ENCODE data around the gene DDX17.

DDX17 gene

DNA sequence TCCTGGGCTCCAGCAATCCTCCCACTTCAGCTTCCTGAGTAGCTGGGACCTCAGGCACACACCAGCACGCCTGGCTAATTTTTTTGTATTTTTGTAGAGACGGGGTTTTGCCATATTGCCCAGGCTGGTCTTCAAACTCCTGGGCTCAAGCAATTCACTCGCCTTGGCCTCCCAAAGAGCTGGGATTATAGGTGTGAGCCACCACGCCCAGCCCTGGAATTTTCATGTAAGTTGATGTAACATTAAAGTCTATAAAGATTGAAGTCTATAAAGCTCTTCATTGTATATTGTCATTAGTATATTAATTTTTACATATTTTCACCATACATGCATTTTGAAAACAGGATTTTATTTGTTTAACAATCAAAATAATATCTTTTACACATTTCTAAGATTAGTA is 12.5 kb upstream of the DDX17 start:
- Histone ChIP-seq H3K9me3 (ENCODE audit: control insufficient read depth, low read length) (no peaks in the 10 kb centered on the region), H3K27me3 (ENCODE audit: control insufficient read depth, insufficient read depth, low read length, poor library complexity, severe bottlenecking) (no peaks in the 10 kb centered on the region), H3K27ac (ENCODE audit: insufficient read depth, low read depth, low read length, poor library complexity, severe bottlenecking) (no peak overlapping the region), H3K4me3 (ENCODE audit: insufficient read depth, low read depth, low read length) (no peak overlapping the region), H3K4me1 (ENCODE audit: control insufficient read depth, insufficient read depth, low read length) (no peaks in the 10 kb centered on the region), H3K36me3 (ENCODE audit: control insufficient read depth, insufficient read depth, low read length) (no peaks in the 10 kb centered on the region)
- 86 to 88% methylated on average over 4 of the region's 4 CpGs for WGBS, 2 experiments

DNA sequence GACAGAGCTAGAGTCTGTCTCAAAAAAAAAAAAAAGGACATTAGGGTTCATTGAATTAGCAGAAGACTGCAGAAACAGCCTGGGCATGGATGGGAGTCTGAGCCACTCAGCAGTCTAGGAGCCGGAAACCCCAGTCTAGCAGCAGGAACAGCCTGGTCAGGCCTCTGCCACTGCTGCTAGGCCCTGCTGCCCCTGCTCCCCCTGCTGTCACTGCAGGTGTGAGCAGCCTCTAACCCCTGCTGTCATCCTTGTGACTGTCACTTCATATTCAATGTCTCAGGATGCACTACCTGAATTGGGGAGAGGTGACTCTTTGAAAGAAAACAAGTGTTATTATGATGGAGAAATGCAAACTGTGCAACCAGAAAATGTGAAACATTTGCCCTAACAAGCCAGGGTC is 7.0 kb upstream of the DDX17 start:
- Histone ChIP-seq H3K4me1 (ENCODE audit: control insufficient read depth, insufficient read depth, low read length) (no peaks in the 10 kb centered on the region), H3K36me3 (ENCODE audit: control insufficient read depth, insufficient read depth, low read length) (no peaks in the 10 kb centered on the region), H3K4me3 (ENCODE audit: insufficient read depth, low read depth, low read length) (no peak overlapping the region), H3K27ac (ENCODE audit: insufficient read depth, low read depth, low read length, poor library complexity, severe bottlenecking) (no peak overlapping the region), H3K27me3 (ENCODE audit: control insufficient read depth, insufficient read depth, low read length, poor library complexity, severe bottlenecking) (no peaks in the 10 kb centered on the region), H3K9me3 (ENCODE audit: control insufficient read depth, low read length) (no peaks in the 10 kb centered on the region)
- 64 to 71% methylated on average over 1 of the region's 1 CpG for WGBS, 2 experiments

DNA sequence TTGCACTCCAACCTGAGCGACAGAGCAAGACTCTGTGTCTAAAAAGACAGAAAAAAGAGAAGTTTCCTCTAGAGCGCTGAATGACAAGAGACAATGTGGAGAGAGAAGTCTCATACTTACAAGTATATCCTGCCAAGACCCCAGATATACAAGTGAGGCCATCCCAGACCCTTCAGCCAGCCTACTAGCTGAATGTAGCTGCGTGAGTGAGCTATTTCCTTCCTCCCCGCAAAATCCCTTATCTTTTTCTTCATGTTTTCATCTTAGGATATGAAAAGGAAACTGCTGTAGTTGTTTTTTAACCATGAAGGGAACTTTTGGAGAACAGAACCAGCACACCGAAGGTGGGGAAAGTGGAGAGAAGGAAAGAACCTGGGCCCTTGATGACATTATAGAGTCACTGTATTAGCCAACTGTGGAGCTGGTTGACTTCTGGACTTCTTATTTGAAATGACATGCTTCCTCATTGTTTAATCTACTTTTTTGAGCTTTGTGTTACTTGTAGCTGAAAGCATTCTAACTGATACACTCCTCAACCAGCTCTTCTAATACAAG is 4.4 kb upstream of the DDX17 start:
- no peaks in the 10 kb centered on the region for H3K36me3 ChIP-seq (ENCODE audit: control insufficient read depth, insufficient read depth, low read length)
- no peak overlapping the region for H3K27ac ChIP-seq (ENCODE audit: insufficient read depth, low read depth, low read length, poor library complexity, severe bottlenecking)
- H3K4me1 ChIP-seq (ENCODE audit: control insufficient read depth, insufficient read depth, low read length), result peaks cover 3% of the 10 kb centered on the region
- no peak overlapping the region for H3K4me3 ChIP-seq (ENCODE audit: insufficient read depth, low read depth, low read length)
- 91 to 97% methylated on average over 4 to 5 of the region's 5 CpGs for WGBS, 2 experiments
- H3K27me3 ChIP-seq (ENCODE audit: control insufficient read depth, insufficient read depth, low read length, poor library complexity, severe bottlenecking), result no peaks in the 10 kb centered on the region
- no peaks in the 10 kb centered on the region for H3K9me3 ChIP-seq (ENCODE audit: control insufficient read depth, low read length)

DNA sequence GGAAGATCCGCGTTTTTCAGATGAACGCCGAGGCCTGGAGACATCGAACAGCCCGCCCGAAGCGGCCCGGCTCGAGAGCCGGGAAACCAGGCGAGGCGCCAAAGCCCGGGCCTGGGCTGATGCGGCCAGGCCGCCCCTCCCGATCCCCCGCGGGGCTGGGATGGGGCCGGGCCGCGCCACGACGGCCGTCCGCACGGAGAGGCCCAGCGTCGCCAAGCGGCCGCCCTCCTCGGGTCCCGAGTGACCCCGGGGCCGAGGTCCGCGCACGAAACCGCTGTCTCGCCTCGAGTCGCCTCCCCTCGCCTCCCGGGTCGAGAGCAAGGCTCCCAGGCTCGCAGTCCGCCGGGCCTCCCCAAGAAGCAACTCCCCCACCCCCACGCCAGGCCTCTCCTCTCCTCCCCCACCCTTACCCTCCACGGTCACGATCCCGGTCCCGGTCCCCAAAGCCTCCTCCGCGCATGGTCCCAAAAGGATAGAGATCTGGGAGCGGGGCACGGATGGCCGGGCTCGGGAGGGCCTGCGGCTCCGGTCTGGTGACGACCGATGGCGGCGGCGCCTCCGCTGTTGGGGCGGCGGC is 482 bp downstream of the DDX17 start:
- peak overlapping the region; percentile 100 for H3K27ac ChIP-seq (ENCODE audit: insufficient read depth, low read depth, low read length, poor library complexity, severe bottlenecking)
- H3K4me1 ChIP-seq (ENCODE audit: control insufficient read depth, insufficient read depth, low read length), result peaks cover 3% of the 10 kb centered on the region
- H3K36me3 ChIP-seq (ENCODE audit: control insufficient read depth, insufficient read depth, low read length), result peaks cover 15% of the 10 kb centered on the region
- H3K9me3 ChIP-seq (ENCODE audit: control insufficient read depth, low read length), result no peaks in the 10 kb centered on the region
- H3K27me3 ChIP-seq (ENCODE audit: control insufficient read depth, insufficient read depth, low read length, poor library complexity, severe bottlenecking), result no peaks in the 10 kb centered on the region
- 0 to 1% methylated on average over 69 of the region's 69 CpGs for WGBS, 2 experiments
- H3K4me3 ChIP-seq (ENCODE audit: insufficient read depth, low read depth, low read length), result peak overlapping the region; percentile 87

DNA sequence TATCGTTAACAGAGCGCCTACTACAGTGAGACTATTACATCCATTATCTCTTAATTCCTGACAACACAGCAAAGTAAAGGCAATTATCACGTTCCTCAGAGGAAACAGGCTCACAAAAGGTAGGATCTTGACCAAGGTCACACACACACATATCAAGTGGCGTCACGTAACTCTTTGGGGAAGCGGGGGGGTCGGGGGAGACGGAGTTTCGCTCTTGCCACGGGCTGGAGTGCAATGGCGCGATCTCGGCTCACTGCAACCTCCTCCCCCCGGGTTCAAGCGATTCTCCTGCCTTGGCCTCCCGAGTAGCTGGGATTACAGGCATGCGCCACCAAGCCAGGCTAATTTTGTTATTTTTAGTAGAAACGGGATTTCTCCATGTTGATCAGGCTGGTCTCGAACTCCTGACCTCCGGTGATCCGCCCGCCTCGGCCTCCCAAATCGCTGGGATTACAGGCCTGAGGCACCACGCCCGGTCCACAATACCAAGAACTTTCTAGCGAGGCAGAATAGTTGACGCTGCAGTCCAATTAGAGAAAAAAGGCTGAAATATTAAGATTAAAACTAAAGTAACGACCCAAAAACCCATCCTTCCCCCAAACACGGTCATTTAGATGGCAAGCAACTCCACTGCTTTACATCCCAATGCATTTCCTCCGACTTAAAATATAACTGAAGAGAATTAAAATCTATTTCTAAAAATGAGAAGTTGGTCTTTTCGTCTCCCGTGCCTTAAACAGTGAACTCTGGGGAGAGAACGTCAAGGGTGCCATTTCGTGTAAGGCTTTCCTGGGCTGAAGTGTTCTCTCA is 1.2 kb downstream of the DDX17 start:
- H3K27ac ChIP-seq (ENCODE audit: insufficient read depth, low read depth, low read length, poor library complexity, severe bottlenecking), result peak overlapping the region; percentile 100
- H3K27me3 ChIP-seq (ENCODE audit: control insufficient read depth, insufficient read depth, low read length, poor library complexity, severe bottlenecking), result no peaks in the 10 kb centered on the region
- no peaks in the 10 kb centered on the region for H3K9me3 ChIP-seq (ENCODE audit: control insufficient read depth, low read length)
- 1 to 2% methylated on average over 32 to 35 of the region's 35 CpGs for WGBS, 2 experiments
- peaks cover 15% of the 10 kb centered on the region for H3K36me3 ChIP-seq (ENCODE audit: control insufficient read depth, insufficient read depth, low read length)
- peak overlapping the region; percentile 87 for H3K4me3 ChIP-seq (ENCODE audit: insufficient read depth, low read depth, low read length)
- H3K4me1 ChIP-seq (ENCODE audit: control insufficient read depth, insufficient read depth, low read length), result peaks cover 3% of the 10 kb centered on the region

DNA sequence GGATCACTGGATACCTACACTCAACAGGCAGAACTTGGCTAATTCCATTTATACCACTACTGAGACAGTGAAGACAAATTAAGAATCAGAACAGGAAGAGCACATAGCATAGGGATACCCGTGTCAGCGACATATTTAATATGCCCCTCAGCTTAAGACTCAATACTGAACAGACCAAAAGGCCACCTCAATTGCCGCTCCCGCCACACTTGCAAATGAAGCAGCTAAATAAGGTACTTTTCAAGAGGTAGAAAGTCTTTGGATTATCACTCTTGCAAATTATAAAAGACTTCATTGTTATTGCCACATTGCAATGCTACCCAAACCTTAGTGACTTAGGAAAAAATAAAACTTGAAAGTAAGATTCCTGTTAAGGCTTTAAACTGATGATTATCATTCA is 3.1 kb downstream of the DDX17 start:
- H3K4me1 ChIP-seq (ENCODE audit: control insufficient read depth, insufficient read depth, low read length), result peaks cover 3% of the 10 kb centered on the region
- H3K27me3 ChIP-seq (ENCODE audit: control insufficient read depth, insufficient read depth, low read length, poor library complexity, severe bottlenecking), result no peaks in the 10 kb centered on the region
- H3K4me3 ChIP-seq (ENCODE audit: insufficient read depth, low read depth, low read length), result peak overlapping the region; percentile 87
- 80 to 85% methylated on average over 4 of the region's 4 CpGs for WGBS, 2 experiments
- H3K27ac ChIP-seq (ENCODE audit: insufficient read depth, low read depth, low read length, poor library complexity, severe bottlenecking), result no peak overlapping the region
- H3K9me3 ChIP-seq (ENCODE audit: control insufficient read depth, low read length), result no peaks in the 10 kb centered on the region
- H3K36me3 ChIP-seq (ENCODE audit: control insufficient read depth, insufficient read depth, low read length), result peaks cover 31% of the 10 kb centered on the region

DNA sequence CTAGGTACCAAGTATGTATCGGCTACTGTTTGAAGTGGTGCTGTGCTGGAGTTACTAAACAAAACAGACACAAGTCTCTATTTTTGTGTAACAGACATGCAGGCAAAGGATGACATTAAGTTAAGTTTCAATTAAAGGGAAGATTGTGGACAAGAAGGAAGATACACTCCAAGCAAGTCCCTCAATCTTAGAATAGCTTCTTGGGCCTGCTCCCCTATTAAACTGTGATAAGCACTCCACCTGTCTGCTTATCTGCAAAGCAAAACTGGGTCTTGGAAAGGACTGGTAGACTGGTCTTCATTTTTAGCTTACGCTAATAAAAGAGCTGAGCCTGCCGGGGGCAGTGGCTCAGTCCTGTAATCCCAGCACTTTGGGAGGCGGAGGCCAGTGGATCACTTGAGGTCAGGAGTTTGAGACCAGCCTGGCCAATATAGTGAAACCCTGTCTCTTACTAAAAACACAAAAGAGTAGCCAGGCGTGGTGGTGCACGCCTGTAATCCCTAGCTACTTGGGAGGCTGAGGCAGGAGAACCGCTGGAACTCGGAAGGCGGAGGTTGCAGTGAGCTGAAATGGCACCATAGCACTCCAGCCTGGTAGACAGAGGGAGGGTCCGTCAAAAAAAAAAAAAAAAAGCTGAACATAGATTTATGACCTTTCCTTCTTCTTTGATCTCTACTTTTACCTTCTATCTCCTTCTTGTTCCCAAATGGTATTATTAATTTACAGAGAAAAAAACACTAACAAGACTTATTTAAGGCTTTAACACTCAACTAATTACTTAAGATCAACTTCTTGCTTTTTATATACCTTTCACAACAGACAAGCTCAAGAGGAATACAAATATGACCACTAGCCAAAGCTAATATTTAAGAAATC is 4.1 kb downstream of the DDX17 start:
- Histone ChIP-seq H3K27ac (ENCODE audit: insufficient read depth, low read depth, low read length, poor library complexity, severe bottlenecking) (no peak overlapping the region), H3K36me3 (ENCODE audit: control insufficient read depth, insufficient read depth, low read length) (peaks cover 31% of the 10 kb centered on the region), H3K9me3 (ENCODE audit: control insufficient read depth, low read length) (no peaks in the 10 kb centered on the region), H3K4me3 (ENCODE audit: insufficient read depth, low read depth, low read length) (no peak overlapping the region), H3K4me1 (ENCODE audit: control insufficient read depth, insufficient read depth, low read length) (peaks cover 3% of the 10 kb centered on the region), H3K27me3 (ENCODE audit: control insufficient read depth, insufficient read depth, low read length, poor library complexity, severe bottlenecking) (no peaks in the 10 kb centered on the region)
- 95 to 97% methylated on average over 10 of the region's 10 CpGs for WGBS, 2 experiments

DNA sequence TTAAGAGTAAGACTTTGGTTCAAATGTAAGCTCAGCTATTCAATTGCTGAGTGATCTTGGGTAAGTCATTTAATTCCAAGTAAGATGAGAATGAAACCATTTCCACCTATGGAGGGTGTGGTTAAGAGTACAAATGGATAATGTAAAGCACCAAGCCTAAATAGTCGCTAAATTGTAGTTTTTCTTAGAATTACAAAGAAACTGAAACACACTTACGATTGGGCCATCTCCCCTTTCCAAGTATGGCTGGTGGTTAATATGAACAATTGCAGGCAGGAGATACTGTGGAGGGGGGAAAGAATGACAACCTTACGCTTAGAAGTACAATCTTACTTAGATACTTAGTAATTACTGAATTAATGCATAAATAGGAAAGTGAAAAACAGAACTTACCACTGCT is 8.2 kb downstream of the DDX17 start:
- Histone ChIP-seq H3K4me1 (ENCODE audit: control insufficient read depth, insufficient read depth, low read length) (no peaks in the 10 kb centered on the region), H3K9me3 (ENCODE audit: control insufficient read depth, low read length) (no peaks in the 10 kb centered on the region), H3K27ac (ENCODE audit: insufficient read depth, low read depth, low read length, poor library complexity, severe bottlenecking) (no peak overlapping the region), H3K36me3 (ENCODE audit: control insufficient read depth, insufficient read depth, low read length) (peaks cover 66% of the 10 kb centered on the region), H3K4me3 (ENCODE audit: insufficient read depth, low read depth, low read length) (no peak overlapping the region), H3K27me3 (ENCODE audit: control insufficient read depth, insufficient read depth, low read length, poor library complexity, severe bottlenecking) (no peaks in the 10 kb centered on the region)
- WGBS, 2 experiments, result 97 to 100% methylated on average over 2 of the region's 3 CpGs

DNA sequence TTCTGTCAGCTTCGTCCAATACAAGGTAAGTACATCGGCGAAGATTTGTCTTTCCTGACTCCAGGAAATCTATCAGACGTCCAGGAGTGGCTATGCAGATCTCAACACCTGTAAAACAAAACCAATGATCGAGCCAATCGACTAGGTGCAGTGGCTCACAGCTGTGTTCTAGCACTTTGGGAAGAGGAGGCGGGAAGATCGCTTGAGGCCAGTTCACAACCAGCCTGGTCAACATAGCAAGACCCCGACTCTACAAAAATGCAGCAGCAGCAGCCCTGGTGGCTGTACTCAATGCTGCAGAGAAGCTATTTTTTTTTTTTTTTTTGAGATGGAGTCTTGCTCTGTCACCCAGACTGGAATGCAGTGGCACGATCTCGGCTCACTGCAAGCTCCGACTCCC is 11.2 kb downstream of the DDX17 start:
- H3K27me3 ChIP-seq (ENCODE audit: control insufficient read depth, insufficient read depth, low read length, poor library complexity, severe bottlenecking), result no peaks in the 10 kb centered on the region
- no peaks in the 10 kb centered on the region for H3K9me3 ChIP-seq (ENCODE audit: control insufficient read depth, low read length)
- no peak overlapping the region for H3K27ac ChIP-seq (ENCODE audit: insufficient read depth, low read depth, low read length, poor library complexity, severe bottlenecking)
- WGBS, 2 experiments, result 96% methylated on average over 12 of the region's 12 CpGs
- H3K36me3 ChIP-seq (ENCODE audit: control insufficient read depth, insufficient read depth, low read length), result peaks cover 72% of the 10 kb centered on the region
- no peaks in the 10 kb centered on the region for H3K4me1 ChIP-seq (ENCODE audit: control insufficient read depth, insufficient read depth, low read length)
- H3K4me3 ChIP-seq (ENCODE audit: insufficient read depth, low read depth, low read length), result no peak overlapping the region

DNA sequence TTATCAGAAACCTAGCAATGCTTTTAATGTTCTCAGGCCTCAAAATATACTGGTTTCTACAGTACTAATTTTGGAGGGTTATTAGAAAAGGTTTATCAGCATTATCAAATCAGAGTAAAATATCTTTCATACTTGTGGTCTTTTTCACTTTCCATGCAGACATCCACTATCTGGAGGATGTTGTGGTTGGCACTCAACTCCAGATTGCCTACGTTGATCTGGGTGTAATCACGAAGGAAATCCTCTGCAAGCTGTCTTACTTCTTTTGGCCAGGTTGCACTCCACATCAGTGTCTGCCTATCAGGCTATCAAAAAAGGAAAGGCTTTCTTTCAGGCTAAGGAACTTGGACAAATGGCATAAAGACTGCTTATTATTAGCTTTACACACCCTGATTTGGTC is 11.6 kb downstream of the DDX17 start:
- H3K27ac ChIP-seq (ENCODE audit: insufficient read depth, low read depth, low read length, poor library complexity, severe bottlenecking), result no peak overlapping the region
- peaks cover 75% of the 10 kb centered on the region for H3K36me3 ChIP-seq (ENCODE audit: control insufficient read depth, insufficient read depth, low read length)

More for the DNA sequence above, 11.6 kb downstream of the DDX17 start:
- Histone ChIP-seq H3K4me1 (ENCODE audit: control insufficient read depth, insufficient read depth, low read length) (no peaks in the 10 kb centered on the region), H3K27me3 (ENCODE audit: control insufficient read depth, insufficient read depth, low read length, poor library complexity, severe bottlenecking) (no peaks in the 10 kb centered on the region), H3K9me3 (ENCODE audit: control insufficient read depth, low read length) (no peaks in the 10 kb centered on the region), H3K4me3 (ENCODE audit: insufficient read depth, low read depth, low read length) (no peak overlapping the region)
- WGBS, 2 experiments, result 96 to 99% methylated on average over 2 of the region's 2 CpGs
